DMS 273 (cell line): ENCODE results near the gene LST1.

Experiments
- DNase-seq: peaks from one replicate; lab custom pipeline; 2025; ENCODE audit not compliant: unreplicated experiment; lab: John Stamatoyannopoulos, UW

LST1 gene

GRCh38 chr6:31559958-31560696 is 25.9 kb upstream of the LST1 start:
- no peak for DNase-seq

GRCh38 chr6:31560697-31561058 is 25.4 kb upstream of the LST1 start:
- no peak for DNase-seq

- DNase-seq: no peak
Measured at GRCh38 chr6:31567531-31568370, 18.3 kb upstream of the LST1 start.

GRCh38 chr6:31568537-31568961 is 17.5 kb upstream of the LST1 start:
- no peak for DNase-seq

- no peak for DNase-seq
Measured at GRCh38 chr6:31569861-31570536, 16.1 kb upstream of the LST1 start.

GRCh38 chr6:31572041-31572911 is 13.8 kb upstream of the LST1 start, which contains the start of gene LTA:
Gene LTA, plus strand, starts transcription at chr6:31572289. Its CDS starts 454 bp downstream, at chr6:31572743.
- no peak for DNase-seq

- no peak for DNase-seq
Measured at GRCh38 chr6:31573239-31574105, 12.6 kb upstream of the LST1 start.

- DNase-seq: no peak
Measured at GRCh38 chr6:31574106-31575061, 11.7 kb upstream of the LST1 start.

- DNase-seq: no peak
Measured at GRCh38 chr6:31575335-31575901, 10.7 kb upstream of the LST1 start, which contains the start of gene TNF. Gene TNF, plus strand, starts transcription at chr6:31575565. Its CDS starts 177 bp downstream, at chr6:31575742.

- DNase-seq: peak; percentile 24
Measured at GRCh38 chr6:31575952-31576685, 10.0 kb upstream of the LST1 start.

GRCh38 chr6:31576897-31577578 is 9.0 kb upstream of the LST1 start:
- DNase-seq: no peak

GRCh38 chr6:31577579-31577966 is 8.5 kb upstream of the LST1 start:
- no peak for DNase-seq

GRCh38 chr6:31578184-31579118 is 7.6 kb upstream of the LST1 start:
- no peak for DNase-seq

GRCh38 chr6:31579119-31579505 is 7.0 kb upstream of the LST1 start:
- no peak for DNase-seq

- no peak for DNase-seq
Measured at GRCh38 chr6:31579546-31580437, 6.3 kb upstream of the LST1 start.
